ENCODE data around the gene NGDN. TPM values are rescaled to one million over a fixed set of nuclear protein-coding genes. Genes with fewer than 3 reads are reported as not detected.

The NGDN gene
- total and polyA plus RNA-seq, 2 of the 4 experiments (the other 2 are of a cell fraction) = 48.1 to 49.8 TPM

GRCh38 chr14:23460960-23461359 is 8.5 kb upstream of the NGDN start:
- dilution Hi-C loops (cut with HindIII; ENCODE audit: low sequenced_read_pairs, unreplicated experiment) (no loop called here), in situ Hi-C loops (cut with MboI; ENCODE audit: low sequenced_read_pairs) (loop anchor here (10.0 kb wide), 1 partner anchor 196 kb away; no protein-coding TSS in a partner anchor), intact Hi-C loops (cut with micrococcal nuclease) (no loop called here)
- Histone ChIP-seq H4K20me1 (ENCODE audit: insufficient read depth, low read length) (no peaks in the 10 kb centered on the region), H3K9me3 (ENCODE audit: control insufficient read depth, insufficient read depth, low read length) (no peaks in the 10 kb centered on the region), H3K79me1 (ENCODE audit: low read depth in 1 of 2, low read length in 2 of 2) (no peaks in the 10 kb centered on the region), H2BK120ac (ENCODE audit: low read depth, low read length) (no peak overlapping the region), H3K9ac (ENCODE audit: low read depth, low read length) (no peak overlapping the region), H4K8ac (ENCODE audit: low read depth in 2 of 2, low read length in 2 of 2) (no peak overlapping the region), H3K18ac (ENCODE audit: low read depth, low read length) (no peak overlapping the region), H3K4me1 (ENCODE audit: control insufficient read depth, insufficient read depth, low read length) (no peaks in the 10 kb centered on the region), H2AFZ (replicated peaks; ENCODE audit: low read length, poor library complexity) (no peak overlapping the region), H4K91ac (ENCODE audit: insufficient read depth, low read depth, low read length) (no peak overlapping the region), H3K14ac (replicated peaks; ENCODE audit: low read depth, low read length) (no peak overlapping the region), H3K27me3 (ENCODE audit: control insufficient read depth, insufficient read depth, low read length) (no peaks in the 10 kb centered on the region), H2AK5ac (ENCODE audit: low read depth, low read length) (no peak overlapping the region), H3K36me3 (ENCODE audit: control insufficient read depth, insufficient read depth, low read length) (no peaks in the 10 kb centered on the region), H3K23ac (ENCODE audit: low read depth, low read length) (no peak overlapping the region), H2BK15ac (ENCODE audit: low read depth, low read length) (no peak overlapping the region), H3K4me3 (ENCODE audit: insufficient read depth, low read depth, low read length) (no peak overlapping the region), H4K5ac (ENCODE audit: low read depth, low read length) (no peak overlapping the region), H2BK5ac (ENCODE audit: low read depth, low read length, poor library complexity, severe bottlenecking) (no peak overlapping the region), H3K27ac (ENCODE audit: insufficient read depth, low read length) (no peak overlapping the region), H2AK9ac (replicated peaks; ENCODE audit: low read depth, low read length, poor library complexity) (no peak overlapping the region), H3K9me1 (ENCODE audit: insufficient read depth, low read length) (no peaks in the 10 kb centered on the region), H3K56ac (ENCODE audit: extremely low read depth, insufficient read depth, low read length) (no peak overlapping the region), H2BK20ac (ENCODE audit: low read depth, low read length) (no peak overlapping the region), H3K4ac (ENCODE audit: low read depth, low read length) (no peak overlapping the region), H3K4me2 (ENCODE audit: low read depth, low read length) (no peak overlapping the region)
- ATAC-seq (ENCODE audit: low read depth) = no peak
- no peak for DNase-seq
- POLR2A ChIA-PET (ENCODE audit: unreplicated experiment) = no interaction called here
- TF ChIP-seq MXI1 (IDR thresholded peaks at IDR 0.05; ENCODE audit: borderline replicate concordance, low read depth, low read length) (no peak), NFE2L2 (IDR thresholded peaks at IDR 0.05; ENCODE audit: low read depth, low read length) (no peak), SMC3 (IDR thresholded peaks at IDR 0.05; ENCODE audit: low read depth, low read length) (no peak), MAZ (IDR thresholded peaks at IDR 0.05; ENCODE audit: borderline replicate concordance, low read depth, low read length) (no peak), FOS (IDR thresholded peaks at IDR 0.05; ENCODE audit: low read depth, low read length) (no peak), ELK1 (IDR thresholded peaks at IDR 0.05; ENCODE audit: borderline replicate concordance, low read depth, low read length) (no peak), BHLHE40 (IDR thresholded peaks at IDR 0.05; ENCODE audit: low read depth, low read length) (no peak), POLR2A (IDR thresholded peaks at IDR 0.05; ENCODE audit: low read depth, low read length) (no peak), RCOR1 (IDR thresholded peaks at IDR 0.05; ENCODE audit: insufficient replicate concordance, low read length) (no peak), RFX5 (IDR thresholded peaks at IDR 0.05; ENCODE audit: low read depth, low read length) (no peak), CEBPB (IDR thresholded peaks at IDR 0.05; ENCODE audit: low read depth, low read length) (no peak), CHD1 (IDR thresholded peaks at IDR 0.05; ENCODE audit: low read depth, low read length) (no peak), MAFK (IDR thresholded peaks at IDR 0.05; ENCODE audit: low read depth, low read length) (no peak), USF2 (IDR thresholded peaks at IDR 0.05; ENCODE audit: low read depth, low read length) (no peak), RAD21 (IDR thresholded peaks at IDR 0.05; ENCODE audit: low read length) (no peak)
- CTCF ChIA-PET = no interaction called here
- BruUV-seq (replicated peaks) = no TSS peak

Data from IMR-90 (cell line).